HG02759 (cell line): ENCODE data around the gene LSM2.
"Not testable (repeated sequence)": the region's sequence is repeated elsewhere in the genome, so short reads cannot be mapped to it uniquely, and the experiment has no call there.

Experiments used
- ATAC-seq: cut with Tn5 transposase; IDR thresholded peaks from one replicate; pipeline ENCODE4 v1.9.1; 2021; ENCODE audit warnings: mild to moderate bottlenecking, moderate library complexity; ENCODE audit not compliant: unreplicated experiment

Gene LSM2

DNA sequence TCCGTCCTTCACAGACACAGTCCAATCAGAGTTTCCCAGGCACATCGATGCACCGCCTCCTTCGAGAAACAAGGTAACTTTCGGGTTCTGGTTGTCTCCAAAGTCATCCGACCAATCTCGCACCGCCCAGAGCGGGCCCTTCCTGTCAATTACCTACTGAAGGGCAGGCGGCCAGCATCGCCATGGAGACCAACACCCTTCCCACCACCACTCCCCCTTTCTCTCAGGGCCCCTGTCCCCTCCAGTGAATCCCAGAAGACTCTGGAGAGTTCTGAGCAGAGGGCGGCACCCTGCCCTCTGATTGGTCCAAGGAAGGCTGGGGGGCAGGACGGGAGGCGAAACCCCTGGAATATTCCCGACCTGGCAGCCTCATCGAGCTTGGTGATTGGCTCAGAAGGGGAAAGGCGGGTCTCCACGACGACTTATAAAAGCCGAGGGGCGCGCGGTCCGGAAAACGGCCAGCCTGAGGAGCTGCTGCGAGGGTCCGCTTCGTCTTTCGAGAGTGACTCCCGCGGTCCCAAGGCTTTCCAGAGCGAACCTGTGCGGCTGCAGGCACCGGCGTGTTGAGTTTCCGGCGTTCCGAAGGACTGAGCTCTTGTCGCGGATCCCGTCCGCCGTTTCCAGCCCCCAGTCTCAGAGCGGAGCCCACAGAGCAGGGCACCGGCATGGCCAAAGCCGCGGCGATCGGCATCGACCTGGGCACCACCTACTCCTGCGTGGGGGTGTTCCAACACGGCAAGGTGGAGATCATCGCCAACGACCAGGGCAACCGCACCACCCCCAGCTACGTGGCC lies 20.7 kb upstream of the LSM2 start, which contains the start of gene HSPA1B:
HSPA1B (plus strand) TSS at position 453 of the 794 bp plus-strand sequence; CDS start at position 666, 213 bp downstream.
- ATAC-seq: peak; percentile 69

DNA sequence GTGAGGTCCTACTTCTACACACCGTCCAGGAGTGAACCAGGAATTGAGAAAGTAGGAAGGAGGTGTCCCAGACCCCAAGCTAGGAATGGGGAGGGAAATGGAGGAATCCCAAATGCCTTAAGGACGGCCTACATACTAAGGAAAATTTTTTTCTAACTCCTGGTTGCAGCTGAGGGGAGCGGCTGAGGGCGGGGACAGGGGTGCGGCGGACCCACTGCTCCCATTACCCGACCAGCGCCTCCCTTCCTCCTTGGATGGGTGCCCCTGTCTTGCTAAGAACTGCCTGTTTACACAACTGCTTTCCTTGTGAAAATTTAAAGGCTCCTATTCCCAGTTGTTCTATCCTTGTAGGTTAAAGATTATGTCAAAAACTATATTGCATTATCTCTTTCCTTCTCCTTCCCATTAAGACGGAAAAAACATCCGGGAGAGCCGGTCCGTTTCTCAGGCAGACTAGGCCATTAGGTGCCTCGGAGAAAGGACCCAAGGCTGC lies 20.1 kb upstream of the LSM2 start:
- peak; percentile 16 for ATAC-seq

DNA sequence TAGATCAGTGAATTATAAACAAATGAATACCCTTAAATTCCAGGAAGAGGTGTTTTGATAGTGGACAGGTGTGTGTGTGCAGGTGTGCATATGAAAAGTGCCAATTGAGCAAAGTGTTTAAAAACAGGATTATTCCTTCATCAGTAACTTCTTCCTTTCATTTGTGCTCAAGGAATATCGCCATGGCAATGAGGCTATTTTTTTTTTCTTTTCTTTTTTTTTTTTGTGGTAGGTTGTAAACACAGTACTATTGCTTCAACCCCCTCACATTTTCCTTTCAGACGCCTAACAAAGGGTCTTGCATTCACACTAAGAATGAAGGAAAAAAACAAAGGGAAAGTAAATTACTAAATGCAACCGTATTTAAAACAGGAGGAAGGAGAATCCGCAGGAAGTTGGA lies 18.8 kb upstream of the LSM2 start:
- ATAC-seq: no peak

DNA sequence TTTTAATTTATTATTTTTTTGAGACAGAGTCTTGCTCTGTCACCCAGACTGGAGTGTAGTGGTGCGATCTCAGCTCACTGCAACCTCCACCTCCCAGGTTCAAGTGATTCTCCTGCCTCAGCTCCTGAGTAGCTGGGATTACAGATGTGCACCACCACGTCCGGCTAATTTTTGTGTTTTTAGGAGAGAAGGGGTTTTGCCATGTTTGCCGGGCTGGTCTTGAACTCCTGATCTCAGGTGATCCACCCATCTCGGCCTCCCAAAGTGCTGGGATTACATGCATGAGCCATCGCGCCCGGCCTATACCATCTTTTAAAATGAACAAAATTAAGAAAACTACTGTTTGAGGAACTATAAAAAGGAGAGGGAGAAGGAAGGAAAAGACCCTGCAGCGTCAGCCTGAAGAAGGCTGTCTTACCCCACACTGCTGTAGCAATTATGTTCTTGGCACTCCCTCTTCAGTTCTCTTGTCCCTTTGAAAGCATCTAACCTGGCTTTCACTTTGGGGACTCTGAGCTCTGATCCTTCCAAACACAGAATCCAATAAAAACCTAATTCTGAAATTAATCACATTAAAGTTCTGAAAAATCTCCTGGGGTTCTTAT lies 16.9 kb upstream of the LSM2 start:
- not testable (repeated sequence) for ATAC-seq

DNA sequence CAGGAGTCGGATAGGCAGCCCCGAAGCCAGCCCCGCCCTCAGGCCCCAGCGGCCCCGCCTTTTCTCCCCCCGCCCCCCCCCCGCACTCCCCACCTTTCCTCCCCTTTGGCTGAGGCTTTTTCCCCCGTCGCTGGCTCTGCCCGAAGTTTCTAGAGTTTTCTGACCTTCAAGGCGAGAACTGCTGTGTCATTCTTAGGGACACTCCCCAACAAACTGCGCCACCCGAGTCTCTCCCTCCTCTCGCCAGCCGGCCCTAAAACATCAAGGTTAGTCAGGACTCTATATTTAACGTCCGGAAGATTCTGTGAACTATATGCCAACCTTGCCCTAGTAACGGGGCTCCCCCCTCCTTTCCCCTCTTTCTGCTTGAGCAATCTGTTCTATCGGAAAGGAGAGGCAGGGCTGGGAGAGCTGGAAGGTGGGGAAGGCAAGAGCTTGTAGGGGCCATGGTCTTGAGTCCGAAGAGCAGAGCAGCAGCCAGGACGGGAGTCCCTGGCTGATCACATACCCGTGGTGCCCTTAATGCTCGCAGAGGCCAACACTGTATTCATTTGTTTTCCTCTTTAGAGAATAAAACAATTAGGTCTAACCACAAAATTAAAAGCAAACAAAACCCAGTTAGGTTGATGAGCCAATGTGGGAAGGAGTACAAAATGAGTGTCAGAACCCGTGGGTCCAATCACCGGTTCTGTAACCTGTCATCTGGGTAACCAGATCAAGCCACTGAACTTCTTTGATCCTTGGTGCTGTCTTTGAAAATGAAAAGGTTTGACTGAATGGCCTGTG lies 15.5 kb upstream of the LSM2 start:
- peak; percentile 55 for ATAC-seq

DNA sequence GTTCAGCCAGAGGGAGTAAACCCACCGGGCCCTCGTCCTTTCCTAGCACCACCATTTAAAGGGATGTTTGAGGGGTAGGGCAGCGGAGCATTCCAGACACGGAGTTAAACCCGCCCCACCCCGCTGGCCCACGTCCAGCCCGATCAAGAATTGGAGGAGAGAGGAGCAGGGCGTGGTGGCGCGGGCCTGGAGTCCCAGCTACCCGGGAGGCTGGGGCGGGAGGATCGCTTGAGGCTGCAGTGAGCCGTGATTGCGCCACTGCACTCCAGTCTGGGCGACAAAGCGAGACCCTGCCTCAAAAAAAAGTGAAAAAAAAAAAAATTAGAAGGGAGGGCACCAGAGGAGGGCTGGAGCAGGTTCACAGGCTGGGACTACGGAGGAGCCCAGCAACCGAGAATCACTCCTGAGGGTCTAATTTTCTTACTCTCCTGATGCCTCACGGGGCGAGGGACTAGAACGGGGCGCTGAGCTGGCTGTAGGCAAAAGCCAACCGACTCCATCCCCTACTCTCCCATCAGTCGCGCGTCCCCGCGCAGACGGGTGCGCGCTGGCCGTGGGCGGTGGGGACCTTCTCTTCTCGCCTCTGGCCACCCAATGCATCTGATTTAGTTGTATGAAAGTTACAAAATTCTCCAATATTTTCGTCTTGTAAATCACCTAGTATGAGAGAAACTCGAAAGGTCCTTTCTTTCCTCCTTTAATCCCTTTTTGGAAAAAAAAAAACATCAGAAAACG lies 14.7 kb upstream of the LSM2 start:
- peak; percentile 59 for ATAC-seq

DNA sequence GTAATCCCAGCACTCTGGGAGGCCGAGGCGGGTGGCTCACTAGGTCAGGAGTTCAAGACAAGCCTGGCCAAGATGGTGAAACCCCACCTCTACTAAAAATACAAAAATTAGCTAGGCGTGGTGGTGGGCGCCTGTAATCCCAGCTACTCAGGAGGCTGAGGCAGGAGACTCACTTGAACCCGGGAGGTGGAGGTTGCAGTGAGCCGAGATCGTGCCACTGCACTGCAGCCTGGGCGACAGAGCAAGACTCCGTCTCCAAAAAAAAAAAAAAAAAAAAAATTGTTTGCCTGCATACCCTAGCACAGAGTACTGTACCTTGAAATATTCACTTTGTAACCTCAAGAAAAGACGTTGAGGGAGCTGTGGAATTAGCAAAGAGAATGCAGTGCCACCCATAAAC lies 13.6 kb upstream of the LSM2 start:
- ATAC-seq: not testable (repeated sequence)

DNA sequence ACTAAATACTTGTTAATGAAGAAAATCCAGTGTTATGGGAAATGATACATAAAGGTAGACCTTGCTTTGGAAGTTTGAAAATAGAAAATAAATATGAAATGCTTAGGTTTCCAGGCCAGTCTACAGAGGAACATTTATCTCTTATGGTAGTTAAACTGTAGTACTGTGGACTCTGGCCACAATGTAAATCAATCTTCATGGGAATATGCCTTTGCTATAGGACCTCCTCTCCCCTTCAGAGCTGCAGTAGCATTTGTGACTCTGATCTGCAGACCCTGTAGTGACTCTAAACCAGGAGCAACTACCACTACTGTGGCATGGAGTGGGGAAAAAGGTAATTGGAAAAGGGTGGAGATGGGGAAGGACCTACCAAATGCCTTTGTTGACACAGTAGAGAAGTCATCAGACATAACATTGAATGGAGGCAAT lies 13.1 kb upstream of the LSM2 start:
- ATAC-seq: no peak

DNA sequence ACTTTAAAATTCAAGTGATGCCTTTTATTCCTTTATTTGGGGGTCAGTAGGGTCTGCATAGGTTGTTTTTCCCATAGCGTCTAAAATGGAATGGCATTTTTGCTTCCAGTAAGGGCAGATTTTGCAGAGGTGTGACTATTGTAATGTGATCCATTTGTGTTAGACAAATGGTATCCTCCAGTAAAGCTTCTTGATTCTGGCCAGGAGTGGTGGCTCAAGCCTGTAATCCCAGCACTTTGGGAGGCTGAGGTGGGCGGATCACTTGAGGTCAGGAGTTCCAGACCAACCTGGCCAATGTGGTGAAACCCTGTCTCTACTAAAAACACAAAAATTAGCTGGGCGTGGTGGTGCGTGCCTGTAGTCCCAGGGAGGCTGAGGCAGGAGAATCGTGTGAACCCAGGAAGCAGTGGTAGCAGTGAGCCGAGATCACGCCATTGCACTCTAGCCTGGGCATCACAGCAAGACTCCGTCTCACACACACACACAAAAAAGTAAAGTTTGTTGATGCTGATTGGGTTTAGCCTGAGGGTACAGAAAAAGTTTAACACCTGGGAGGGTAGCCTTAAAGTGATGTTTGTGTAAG lies 11.3 kb upstream of the LSM2 start:
- ATAC-seq: not testable (repeated sequence)

DNA sequence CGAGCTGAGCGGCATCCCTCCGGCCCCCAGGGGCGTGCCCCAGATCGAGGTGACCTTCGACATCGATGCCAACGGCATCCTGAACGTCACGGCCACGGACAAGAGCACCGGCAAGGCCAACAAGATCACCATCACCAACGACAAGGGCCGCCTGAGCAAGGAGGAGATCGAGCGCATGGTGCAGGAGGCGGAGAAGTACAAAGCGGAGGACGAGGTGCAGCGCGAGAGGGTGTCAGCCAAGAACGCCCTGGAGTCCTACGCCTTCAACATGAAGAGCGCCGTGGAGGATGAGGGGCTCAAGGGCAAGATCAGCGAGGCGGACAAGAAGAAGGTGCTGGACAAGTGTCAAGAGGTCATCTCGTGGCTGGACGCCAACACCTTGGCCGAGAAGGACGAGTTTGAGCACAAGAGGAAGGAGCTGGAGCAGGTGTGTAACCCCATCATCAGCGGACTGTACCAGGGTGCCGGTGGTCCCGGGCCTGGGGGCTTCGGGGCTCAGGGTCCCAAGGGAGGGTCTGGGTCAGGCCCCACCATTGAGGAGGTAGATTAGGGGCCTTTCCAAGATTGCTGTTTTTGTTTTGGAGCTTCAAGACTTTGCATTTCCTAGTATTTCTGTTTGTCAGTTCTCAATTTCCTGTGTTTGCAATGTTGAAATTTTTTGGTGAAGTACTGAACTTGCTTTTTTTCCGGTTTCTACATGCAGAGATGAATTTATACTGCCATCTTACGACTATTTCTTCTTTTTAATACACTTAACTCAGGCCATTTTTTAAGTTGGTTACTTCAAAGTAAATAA lies 10.6 kb upstream of the LSM2 start:
- not testable (repeated sequence) for ATAC-seq

DNA sequence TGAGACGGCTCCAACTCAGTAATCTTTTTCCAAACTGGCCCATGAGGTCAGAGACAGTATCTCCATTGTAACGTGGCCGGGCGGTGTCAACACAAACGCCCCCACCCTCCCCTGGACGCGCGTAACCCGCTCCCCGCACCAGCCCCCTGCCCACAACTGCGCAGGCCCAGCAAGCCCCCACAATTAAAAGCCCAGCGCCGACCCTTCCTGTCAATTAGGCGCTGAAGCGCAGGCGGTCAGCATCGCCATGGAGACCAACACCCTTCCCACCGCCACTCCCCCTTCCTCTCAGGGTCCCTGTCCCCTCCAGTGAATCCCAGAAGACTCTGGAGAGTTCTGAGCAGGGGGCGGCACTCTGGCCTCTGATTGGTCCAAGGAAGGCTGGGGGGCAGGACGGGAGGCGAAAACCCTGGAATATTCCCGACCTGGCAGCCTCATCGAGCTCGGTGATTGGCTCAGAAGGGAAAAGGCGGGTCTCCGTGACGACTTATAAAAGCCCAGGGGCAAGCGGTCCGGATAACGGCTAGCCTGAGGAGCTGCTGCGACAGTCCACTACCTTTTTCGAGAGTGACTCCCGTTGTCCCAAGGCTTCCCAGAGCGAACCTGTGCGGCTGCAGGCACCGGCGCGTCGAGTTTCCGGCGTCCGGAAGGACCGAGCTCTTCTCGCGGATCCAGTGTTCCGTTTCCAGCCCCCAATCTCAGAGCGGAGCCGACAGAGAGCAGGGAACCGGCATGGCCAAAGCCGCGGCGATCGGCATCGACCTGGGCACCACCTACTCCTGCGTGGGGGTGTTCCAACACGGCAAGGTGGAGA lies 8.5 kb upstream of the LSM2 start, which contains the start of the genes HSPA1A and HSPA1L:
HSPA1A (plus strand) TSS at position 519 of the 814 bp plus-strand sequence; CDS start at position 733, 214 bp downstream.
HSPA1L (minus strand) TSS at position 259 of the 814 bp plus-strand sequence. CDS start 3,311 bp downstream, outside the sequence.
- peak; percentile 41 for ATAC-seq

DNA sequence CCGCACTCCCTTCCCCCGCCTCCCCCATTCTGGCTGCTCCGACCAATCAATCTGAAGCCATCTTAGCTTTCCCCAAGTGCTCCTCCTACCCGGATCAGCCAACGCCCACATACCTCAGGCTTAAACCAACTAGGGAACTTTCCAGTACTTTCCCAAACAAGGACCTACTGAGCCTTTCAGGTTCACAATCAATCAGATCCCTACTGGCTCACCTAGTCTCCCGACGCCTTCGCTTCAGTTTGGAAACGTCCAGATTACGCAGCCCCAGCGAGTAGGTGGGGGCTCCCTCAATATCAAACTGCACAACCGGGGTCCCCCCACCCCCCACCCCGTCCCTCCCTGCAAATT lies 7.9 kb upstream of the LSM2 start:
- peak; percentile 42 for ATAC-seq

DNA sequence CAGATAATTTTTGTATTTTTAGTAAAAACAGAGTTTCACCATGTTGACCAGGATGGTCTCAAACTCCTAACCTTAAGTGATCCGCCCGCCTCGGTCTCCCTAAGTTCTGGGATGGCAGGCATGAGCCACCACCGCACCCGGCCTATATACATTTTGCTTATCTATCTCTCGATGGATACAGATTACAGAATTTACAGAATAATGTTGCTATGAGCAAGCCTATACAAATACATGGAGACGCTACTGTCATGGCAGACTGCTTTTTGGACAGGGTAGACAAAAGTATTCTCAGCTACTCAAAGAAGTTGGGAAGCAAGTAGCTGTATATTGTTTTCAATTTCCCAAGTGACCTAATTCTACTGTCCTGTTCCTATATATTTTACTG lies 6.7 kb upstream of the LSM2 start:
- ATAC-seq: no peak

DNA sequence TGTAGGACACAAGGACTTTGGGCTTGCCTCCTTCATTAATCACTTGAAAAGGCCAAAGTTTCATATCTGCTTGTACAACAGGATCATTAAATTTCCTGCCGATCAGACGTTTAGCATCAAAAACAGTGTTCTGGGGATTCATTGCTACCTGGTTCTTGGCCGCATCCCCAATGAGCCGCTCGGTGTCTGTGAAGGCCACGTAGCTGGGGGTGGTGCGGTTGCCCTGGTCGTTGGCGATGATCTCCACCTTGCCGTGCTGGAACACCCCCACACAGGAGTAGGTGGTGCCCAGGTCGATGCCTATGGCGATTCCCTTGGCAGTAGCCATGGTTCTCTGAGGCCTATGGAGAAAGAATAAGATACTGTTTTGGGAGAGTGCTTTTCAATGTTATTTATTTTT lies 4.9 kb upstream of the LSM2 start:
- ATAC-seq: no peak

DNA sequence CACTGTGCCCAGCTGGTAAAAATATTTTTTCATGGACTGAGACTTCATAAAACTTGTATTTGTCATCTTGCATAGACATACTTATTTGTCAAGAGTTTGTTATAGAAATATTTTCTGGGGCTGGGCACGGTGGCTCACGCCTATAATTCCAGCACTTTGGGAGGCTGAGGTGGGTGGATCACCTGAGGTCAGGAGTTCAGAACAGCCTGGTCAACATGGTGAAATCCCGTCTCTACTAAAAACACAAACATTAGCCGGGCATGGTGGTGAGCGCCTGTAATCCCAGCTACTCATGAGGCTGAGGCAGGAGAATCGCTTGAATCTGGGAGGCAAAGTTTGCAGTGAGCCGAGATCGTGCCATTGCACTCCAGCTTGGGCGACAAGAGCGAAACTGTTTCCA lies 1.8 kb upstream of the LSM2 start:
- not testable (repeated sequence) for ATAC-seq

DNA sequence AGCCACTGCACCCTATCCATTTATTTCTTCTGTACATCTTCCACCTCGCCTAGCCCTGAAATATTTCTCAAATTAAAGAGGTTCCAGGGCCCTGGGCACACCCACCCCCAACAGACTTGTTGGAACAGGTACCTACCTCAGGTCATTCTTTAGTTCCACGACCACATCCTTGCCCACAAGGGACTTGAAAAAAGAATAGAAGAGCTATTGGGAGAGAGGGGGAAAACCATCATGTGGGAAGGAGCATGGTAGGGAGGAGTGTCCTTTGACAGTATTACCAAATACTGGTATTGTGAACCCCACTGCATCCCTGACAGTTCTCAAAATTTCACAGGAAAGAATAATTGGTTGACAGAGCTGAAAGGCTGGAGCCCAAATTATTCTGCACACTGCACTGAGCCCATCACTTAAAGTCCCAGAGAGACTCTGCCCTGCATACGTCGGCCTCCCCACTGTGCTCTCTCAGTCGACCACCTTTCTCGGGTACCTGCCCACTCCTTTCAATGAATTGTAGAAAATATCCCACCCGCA lies 762 bp downstream of the LSM2 start:
- no peak for ATAC-seq

DNA sequence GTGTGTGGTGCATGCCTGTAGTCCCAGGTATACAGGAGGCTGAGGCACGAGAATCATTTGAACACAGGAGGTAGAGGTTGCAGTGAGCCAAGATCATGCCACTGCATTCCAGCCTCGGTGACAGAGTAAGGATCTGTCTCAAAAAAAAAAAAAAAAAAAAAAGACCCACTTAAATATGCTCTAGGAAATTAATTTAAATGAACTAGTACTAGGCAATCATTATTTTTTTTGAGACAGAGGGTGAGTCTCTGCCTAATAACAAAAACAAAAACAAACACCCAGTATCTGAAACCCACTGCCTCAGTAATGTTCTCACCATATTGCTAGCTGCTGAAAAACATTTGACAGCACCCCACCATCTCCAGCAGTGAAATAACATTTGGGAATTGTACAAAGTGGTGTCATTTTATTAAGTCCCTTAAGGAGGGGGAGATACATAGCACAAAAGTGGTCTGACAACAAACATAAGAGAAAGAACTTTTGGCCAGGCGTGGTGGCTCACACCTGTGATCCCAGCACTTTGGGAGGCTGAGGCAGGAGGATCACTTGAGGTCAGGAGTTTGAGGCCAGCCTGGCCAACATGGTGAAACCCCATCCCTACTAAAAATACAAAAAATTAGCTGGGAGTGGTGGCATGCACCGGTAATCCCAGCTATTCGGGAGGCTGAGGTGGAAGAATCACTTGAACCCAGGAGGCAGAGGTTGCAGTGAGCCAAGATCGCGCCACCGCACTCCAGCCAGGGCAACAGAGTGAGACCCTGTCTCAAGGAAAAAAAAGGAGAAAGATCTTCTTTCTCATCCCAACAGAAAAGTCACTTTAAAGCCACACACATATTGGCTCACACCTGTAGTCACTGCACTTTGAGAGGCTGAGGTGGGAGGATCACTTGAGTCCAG lies 5.5 kb downstream of the LSM2 start:
- not testable (repeated sequence) for ATAC-seq
